NCI-H2227 (cell line): ENCODE results near the gene NECAB3.
"Not testable (repeated sequence)": the region's sequence is repeated elsewhere in the genome, so short reads cannot be mapped to it uniquely, and the experiment has no call there.

ENCODE experiments used
- DNase-seq: peaks from one replicate; lab custom pipeline; 2025; ENCODE audit not compliant: unreplicated experiment; lab: John Stamatoyannopoulos, UW

Gene NECAB3, protein sequence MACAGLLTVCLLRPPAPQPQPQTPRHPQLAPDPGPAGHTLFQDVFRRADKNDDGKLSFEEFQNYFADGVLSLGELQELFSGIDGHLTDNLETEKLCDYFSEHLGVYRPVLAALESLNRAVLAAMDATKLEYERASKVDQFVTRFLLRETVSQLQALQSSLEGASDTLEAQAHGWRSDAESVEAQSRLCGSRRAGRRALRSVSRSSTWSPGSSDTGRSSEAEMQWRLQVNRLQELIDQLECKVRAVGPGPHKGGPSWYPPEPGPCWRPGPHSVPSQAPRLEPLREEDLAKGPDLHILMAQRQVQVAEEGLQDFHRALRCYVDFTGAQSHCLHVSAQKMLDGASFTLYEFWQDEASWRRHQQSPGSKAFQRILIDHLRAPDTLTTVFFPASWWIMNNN

GRCh38 chr20:33674294-33675135, at the start of gene NECAB3:
Gene NECAB3 (minus strand): TSS chr20:33674428. CDS start chr20:33674352, 76 bp downstream.
- DNase-seq: peak; percentile 85

DNA sequence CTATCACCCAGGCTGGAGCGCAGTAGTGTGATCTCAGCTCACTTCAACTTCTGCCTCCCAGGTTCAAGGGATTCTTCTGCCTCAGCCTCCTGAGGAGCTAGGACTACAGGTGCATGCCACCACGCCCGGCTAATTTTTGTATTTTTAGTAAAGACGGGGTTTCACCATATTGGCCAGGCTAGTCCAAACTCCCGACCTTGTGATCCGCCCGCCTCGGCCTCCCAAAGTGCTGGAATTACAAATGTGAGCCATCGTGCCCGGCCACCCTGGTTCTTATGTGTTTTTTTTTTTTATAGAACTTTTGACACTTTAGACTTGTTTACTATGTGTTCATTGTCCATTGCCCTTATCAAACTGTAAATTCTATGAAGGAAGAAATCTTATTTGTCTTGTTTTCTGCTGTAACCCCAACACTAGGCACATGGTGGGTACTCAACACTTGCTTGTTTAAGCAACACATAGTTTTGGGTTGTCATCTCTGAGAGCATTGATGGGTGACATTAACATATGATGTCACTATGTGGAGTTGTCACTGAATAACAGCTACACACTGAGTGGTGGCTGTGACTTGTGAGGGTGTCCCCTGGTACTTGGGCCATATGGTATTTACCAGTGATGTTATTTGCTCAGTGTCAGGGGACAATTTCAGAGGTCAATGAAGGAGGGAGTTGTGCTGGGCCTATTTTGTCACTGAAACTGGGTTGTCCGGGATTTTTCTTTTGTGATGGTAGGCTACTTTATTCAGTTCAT, 47.3 kb upstream of the NECAB3 start:
- no peak for DNase-seq

GRCh38 chr20:33719989-33720709, 45.9 kb upstream of the NECAB3 start, which contains the start of gene PXMP4:
Gene PXMP4 (minus strand): TSS chr20:33720310. CDS start chr20:33720207, 103 bp downstream.
- DNase-seq: peak; percentile 99

DNA sequence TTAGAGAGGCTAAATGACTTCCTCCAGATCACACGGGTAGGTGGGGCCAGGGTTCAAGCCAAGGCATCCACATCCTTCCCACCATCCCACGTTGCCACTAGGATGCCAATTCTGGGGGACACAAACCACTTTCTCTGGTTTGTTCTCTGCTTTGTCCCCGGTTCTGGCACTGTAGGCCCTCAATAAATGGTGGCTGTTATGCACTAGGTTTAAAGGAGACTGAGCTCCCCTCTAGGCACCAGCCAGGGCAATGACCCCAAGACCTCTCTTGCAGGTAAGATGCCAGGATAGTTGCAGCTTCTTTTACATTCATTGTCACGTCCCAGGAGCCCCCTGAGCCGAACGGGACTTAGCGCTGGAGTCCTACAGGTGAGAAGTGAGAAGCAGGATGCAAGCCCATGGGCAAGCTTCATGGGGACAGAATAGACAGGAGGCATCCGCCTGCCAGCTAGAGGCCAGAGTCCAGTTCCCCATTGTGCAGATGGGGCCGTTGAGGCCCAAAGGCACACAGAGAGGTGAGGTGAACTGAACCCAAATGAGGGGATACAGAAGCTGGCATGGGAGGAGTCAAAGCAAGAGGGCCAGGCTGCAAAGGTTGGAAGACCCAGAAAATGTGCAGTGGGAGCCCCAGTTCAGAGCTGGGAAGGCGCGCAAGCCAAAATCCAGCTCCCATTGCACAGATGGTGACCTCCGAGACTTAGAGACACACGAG, 45.2 kb upstream of the NECAB3 start:
- no peak for DNase-seq

DNA sequence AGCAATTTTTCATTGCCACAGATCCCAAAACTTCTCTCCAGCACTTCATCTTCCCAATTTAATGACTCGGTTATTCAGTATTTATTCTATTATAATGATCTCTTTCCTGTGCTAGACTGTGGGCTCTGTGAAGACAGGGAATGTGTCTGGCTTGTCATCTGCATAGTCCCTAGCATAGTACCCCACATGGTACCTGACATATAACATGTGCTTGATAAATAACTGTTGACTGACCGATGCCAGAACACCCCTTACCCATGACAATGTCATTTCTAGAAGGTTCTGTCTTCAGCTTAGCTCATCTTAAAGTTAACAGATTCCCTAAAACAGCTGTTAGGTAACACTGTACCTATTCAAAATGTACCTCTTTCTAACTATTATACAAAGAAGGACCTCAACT, 42.3 kb upstream of the NECAB3 start:
- no peak for DNase-seq

DNA sequence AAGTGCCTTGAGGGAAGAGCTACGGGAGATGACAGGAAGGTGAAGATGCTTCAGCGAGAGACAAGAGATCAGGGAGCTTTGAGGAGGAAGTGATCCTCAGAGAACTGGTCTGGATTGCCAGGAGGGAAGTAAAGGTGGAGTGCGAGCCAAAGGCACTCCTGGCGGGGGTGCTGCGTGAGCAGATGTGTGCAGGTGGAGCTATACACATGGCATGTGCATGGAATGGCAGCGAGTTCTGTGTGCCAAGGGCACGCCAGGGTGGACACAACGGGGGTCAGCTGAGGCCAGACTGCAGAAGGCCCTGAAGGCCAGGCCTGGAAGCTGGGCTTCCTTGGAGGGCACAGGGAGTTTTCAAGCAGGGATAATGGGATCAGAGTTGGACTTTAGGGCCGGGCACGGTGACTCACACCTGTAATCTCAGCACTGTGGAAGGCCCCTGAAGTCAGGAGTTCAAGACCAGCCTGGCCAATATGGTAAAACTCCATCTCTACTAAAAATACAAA, 39.7 kb upstream of the NECAB3 start:
- no peak for DNase-seq

DNA sequence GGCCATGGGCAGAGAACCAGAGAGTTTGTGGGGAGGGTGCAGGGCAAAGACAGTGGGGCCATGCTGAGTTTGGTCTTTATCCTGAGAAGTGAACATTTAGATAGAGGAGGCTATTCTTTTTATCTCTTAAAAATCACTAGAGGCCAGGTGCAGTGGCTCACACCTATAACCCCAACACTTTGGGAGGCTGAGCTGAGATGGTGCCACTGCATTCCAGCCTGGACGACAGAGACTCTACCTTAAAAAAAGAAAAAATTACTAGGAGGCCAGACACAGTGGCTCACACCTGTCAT, 37.2 kb upstream of the NECAB3 start:
- DNase-seq: no peak

GRCh38 chr20:33710681-33711445, 36.6 kb upstream of the NECAB3 start:
- DNase-seq: no peak

DNA sequence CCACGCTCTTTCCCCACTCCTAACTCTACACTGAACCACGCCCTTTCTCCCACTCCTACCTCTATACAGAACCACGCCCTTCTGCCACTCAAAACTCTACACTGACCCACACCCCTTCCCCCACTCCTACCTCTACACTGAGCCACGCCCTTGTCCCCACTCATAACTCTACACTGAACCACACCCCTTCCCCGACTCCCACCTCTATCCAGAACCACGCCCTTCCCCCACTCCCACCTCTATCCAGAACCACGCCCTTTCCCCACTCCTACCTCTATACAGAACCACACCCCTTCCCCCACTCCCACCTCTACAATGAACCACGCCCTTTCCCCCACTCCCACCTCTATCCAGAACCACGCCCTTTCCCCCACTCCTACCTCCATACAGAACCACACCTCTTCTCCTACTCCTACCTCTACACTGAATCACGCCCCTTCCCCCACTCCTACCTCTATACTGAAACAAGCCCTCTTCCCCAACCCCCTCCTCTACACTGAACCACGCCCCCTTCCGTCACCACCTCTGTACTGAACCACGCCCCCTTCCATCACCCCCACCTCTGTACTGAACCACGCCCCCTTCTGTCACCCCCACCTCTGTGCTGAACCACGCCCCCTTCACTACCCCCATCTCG, 35.8 kb upstream of the NECAB3 start:
- DNase-seq: no peak

GRCh38 chr20:33709398-33709797, 35.2 kb upstream of the NECAB3 start:
- DNase-seq: no peak

DNA sequence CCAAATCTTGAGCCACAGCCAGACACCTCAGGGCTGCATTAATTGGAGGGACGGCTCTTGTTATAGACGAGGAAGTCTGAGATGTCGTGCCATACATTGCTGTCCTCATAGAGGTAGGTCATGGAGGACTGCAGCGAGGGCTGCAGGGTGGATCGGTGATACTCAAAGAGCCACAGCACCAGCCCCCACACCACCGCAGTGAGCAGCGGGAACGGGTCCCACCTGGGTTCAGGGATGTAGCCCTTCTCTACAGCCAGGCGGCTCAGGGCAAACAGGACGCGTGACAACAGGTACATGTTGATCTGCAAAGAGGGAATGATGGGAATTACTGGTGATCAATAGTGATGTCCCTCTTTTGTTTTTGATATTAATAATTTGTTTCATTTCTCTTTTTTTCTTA, 33.4 kb upstream of the NECAB3 start:
- DNase-seq: no peak

GRCh38 chr20:33704197-33704924, 30.1 kb upstream of the NECAB3 start:
- no peak for DNase-seq

DNA sequence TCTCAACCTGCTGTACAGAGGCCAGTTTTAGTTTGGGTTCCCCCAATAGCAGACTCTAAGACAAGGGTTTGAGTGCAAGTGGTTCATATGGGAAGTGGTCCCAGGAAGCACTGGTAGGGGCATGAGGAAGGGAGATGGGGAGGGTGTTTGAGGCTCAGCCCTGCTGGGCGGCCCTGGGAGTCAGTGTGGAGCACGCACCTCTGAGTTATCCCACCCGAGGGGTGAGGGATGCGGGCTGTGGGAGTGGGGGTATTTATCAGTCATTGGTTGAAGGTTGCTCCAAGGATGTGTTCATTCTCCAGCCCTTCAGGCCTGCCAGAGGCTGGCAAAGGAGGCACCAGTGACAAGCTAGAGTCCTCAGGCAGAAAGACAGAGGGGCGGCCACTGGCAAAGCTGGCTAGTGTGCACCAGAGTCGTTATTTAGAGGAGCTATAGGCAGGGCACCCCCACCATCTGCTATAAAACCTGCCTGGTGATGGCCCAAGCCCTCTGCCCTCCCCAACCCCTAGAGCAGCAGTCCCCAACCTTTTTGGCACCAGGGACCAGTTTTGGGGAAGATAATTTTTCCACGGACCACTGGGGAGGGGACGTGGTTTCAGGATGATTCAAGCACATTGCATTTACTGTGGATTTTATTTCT, 29.4 kb upstream of the NECAB3 start:
- DNase-seq: no peak

GRCh38 chr20:33702861-33703260, 28.6 kb upstream of the NECAB3 start:
- DNase-seq: no peak

DNA sequence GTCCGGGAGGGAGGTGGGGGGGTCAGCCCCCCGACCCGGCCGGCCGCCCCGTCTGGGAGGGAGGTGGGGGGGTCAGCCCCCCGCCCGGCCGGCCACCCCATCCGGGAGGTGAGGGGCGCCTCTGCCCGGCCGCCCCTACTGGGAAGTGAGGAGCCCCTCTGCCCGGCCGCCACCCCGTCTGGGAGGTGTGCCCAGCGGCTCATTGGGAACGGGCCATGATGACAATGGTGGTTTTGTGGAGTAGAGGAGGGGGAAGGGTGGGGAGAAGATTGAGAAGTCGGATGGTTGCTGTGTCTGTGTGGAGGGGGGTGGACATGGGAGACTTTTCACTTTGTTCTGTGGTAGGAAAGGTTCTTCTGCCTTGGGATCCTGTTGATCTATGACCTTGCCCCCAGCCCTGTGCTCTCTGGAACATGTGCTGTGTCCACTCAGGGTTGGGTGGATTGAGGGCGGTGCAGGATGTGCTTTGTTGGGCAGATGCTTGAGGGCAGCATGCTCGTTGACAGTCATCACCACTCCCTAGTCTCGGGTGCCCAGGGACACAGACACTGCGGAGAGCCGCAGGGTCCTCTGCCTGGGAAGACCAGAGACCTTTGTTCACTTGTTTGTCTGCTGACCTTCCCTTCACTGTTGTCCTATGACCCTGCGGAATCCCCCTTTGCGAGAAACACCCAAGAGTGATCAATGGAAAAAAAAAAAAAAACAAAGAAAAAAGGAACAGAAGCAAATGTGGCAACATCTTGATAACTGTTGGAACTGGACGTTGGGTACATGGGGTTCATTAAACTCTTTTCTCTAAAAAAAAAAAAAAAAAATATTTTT, 27.6 kb upstream of the NECAB3 start:
- no peak for DNase-seq

- DNase-seq: not testable (repeated sequence)
Measured at GRCh38 chr20:33700696-33701441, 26.6 kb upstream of the NECAB3 start.
